ENCODE measurements around the gene DELE1. TPM values are rescaled to one million over a fixed set of nuclear protein-coding genes. Genes with fewer than 3 reads are reported as not detected.
"Not testable (repeated sequence)": the region's sequence is repeated elsewhere in the genome, so short reads cannot be mapped to it uniquely, and the experiment has no call there.

DELE1 gene
- polyA plus RNA-seq, 12 donors: 64.1 to 110 (median 79.5) TPM; not detected in 1

- no peak for DNase-seq
Observed at GRCh38 chr5:141882594-141883183, 41.0 kb upstream of the DELE1 start.

- DNase-seq: peak; percentile 25
Observed at GRCh38 chr5:141883184-141883891, 40.3 kb upstream of the DELE1 start.

DNA sequence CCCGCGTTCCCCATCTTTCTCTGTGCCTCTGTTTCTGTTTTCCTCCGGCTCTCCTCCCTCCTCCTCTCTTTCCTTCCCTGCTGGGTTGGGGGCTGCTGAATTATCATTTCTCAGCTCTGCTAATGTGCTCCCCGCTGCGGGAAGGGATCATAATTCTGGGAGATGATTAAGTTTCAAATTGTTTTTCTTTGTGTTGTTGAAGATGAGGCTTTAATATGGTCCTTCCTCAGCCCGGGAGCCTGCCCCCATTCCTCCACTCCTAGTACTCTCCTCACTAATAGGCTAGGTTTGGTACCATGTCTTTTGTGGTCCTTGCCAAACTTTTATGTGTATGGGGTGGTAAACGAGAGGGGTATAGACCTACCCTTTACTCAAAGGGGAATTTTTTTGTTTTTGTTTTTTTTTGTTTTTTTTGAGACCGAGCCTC, 39.8 kb upstream of the DELE1 start:
- no peak for DNase-seq

GRCh38 chr5:141889282-141889871, 34.3 kb upstream of the DELE1 start:
- DNase-seq: no peak

GRCh38 chr5:141890429-141890828, 33.2 kb upstream of the DELE1 start:
- not testable (repeated sequence) for DNase-seq

- no peak for DNase-seq
Observed at GRCh38 chr5:141897425-141897824, 26.2 kb upstream of the DELE1 start.

- no peak for DNase-seq
Observed at GRCh38 chr5:141898448-141899049, 25.1 kb upstream of the DELE1 start.

DNA sequence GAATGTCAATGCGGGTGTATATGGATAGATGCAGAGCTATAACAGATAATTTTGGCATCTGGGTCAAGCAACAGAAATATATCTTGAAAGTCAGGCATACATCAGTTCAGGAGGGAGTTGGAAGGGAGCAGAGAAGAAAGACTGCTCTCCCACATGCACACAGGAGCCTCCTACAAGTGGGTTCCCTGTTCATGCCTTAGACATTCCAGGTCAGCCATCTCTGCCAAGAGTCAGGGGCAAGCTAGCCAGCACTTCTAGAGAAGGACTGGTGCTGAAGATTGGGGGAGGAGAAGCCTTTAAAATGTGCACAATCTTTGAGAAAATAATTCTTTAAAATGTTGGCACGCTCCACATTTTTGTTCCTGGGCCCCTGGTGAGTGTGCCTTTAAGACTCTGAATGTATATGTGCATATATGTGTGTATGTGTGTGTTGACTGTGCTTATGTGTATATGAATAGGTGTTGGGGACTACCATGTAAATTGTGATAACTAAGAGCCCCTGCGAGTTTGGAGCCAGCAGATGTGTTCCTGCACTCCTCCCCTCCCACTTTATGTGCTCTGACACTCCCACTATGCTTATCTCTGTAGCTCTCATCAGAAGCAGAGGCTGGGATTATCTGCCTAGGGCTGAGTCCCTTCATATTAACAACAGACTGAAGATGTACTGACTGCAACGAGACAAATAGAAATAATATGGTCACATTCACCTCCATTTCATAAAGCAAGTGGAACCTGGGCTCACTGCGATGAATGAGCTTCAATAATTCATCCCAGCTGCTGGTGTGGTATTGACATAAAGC, 21.5 kb upstream of the DELE1 start:
- no peak for DNase-seq

DNA sequence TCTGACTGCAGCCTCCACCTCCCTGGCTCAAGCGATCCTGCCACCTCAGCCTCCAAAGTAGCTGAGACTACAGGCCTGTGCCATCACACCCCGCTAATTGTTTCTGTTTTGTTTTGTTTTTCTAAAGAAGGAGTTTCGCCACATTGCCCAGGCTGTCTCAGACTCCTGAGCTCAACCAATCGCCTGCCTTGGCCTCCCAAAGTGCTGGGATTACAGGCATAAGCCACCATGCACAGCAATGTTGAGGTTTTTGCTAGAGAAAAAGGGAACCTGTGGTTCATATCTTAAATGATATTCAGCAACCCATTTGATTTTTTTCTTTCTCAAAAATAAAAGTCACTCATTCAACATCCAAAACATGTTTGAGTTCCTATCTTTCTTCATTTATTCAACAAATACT, 20.4 kb upstream of the DELE1 start:
- no peak for DNase-seq

DNA sequence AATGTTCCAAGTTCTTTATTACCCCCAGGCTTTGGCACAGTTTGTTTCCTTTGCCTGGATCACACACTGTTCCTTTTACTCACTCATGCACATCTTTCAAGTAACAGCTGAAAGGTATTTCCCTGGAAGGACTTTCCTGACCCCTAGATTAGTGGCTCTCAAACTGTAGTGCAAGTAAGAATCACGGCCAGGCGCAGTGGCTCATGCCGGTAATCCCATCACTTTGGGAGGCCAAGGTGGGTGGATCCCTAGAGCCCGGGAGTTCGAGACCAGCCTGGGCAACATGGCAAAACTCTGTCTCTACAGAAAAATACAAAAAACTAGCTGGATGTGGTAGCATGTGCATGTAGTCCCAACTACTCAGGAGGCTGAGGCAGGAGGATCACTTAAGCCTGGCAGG, 19.1 kb upstream of the DELE1 start:
- no peak for DNase-seq

GRCh38 chr5:141906517-141906916, 17.2 kb upstream of the DELE1 start:
- DNase-seq: no peak

GRCh38 chr5:141906972-141907371, 16.7 kb upstream of the DELE1 start:
- DNase-seq: no peak

- no peak for DNase-seq
Observed at GRCh38 chr5:141908796-141909195, 14.9 kb upstream of the DELE1 start.

GRCh38 chr5:141909212-141909611, 14.5 kb upstream of the DELE1 start:
- DNase-seq: no peak

GRCh38 chr5:141910271-141910673, 13.4 kb upstream of the DELE1 start:
- DNase-seq: no peak

DNA sequence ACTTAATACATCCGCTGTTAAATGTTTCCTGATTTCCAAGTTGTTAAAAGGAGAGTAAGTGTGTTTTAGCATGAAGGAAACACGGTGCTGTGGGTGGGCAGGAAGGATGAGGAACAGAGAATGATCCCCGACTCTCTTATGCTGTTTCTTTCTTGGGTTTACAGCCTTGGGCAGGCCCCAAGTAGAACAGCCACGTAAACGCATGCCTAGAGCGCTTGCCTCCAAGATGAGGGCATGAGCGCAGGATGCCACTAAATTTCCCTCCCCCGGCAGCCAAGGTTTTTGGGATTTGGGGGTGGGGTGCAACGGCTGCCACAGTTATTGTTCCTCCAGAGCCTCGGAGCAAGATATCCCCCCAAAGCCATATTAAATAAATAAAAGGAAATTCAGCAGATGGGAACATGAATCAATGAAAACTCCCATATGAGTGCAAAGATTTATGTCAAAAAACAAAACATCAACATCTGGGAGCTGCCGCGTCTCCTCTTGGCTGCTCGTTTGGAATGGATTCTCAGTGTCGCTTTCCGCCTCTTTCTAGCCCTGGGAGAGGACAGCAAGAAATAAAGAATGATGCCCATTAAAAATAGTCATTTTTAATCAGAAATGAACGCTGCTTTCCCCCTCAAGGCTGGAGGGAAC, 10.0 kb upstream of the DELE1 start:
- no peak for DNase-seq

DNA sequence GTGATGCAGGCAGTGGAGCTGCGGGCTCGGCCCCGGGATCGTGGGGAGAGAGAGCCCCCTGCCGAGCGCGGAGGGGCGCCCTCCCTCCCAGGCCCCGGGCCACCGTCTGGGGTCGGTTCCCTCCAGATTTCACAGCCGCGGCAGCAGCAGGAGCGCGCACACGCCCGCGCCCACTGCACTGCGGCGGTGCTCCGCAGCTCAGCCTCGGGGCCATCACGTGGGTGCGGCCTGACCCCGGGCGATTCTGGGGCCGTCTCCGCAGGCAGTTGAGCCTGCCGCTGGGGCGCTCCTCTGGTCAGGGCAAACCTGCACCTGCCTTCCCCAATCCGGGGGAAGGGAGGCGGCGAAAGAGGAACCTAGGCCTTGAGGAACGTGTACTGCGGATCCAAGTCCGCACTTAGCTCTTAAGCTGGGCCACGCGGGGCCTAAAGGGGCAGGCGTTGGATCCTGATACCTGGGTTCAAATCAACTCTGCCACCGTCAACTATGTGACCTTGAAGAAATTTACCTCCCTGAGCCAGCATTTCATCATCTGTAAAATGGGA, 9.4 kb upstream of the DELE1 start:
- DNase-seq: peak; percentile 29

DNA sequence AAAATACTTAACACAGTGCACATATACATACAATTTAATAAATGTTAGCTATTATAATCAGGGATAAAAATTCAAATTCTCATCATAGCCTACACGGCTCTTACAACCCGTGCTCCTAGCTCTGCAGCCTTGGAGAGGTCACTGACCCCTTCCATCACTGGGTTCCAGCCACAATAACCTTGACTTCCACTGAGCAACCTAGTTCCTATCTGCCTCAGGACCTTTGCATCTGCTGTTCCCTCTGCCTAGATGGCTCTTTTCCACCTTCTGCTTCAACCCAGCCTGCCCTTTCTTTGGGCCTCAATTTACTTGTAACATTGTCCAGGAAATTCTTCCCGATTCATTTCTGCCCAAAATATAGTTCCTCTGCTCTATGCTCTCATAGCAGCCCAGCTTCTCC, 8.9 kb upstream of the DELE1 start:
- DNase-seq: no peak

DNA sequence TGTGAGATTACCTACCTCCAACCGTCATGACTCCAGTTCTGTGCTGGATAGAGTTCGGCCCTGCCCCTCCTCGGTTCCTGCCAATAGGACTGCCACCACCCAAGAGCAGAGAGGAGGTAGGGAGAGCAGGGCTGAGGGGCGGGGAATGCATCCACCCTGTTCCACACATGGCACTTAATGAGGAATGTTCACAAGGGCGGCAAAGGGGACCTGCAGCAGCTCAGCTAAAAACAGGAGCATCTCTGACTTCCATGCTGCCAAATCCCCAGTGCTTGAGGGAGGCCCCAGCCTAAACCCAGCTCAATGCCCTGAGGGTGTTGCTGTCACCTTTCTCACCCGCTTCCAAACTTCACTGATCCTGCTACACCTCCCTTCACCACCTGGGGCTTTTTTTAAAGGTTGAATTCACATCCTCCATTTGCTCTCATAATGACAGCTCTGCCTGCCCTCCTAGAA, 7.8 kb upstream of the DELE1 start:
- DNase-seq: no peak

GRCh38 chr5:141916522-141916921, 7.1 kb upstream of the DELE1 start:
- no peak for DNase-seq

DNA sequence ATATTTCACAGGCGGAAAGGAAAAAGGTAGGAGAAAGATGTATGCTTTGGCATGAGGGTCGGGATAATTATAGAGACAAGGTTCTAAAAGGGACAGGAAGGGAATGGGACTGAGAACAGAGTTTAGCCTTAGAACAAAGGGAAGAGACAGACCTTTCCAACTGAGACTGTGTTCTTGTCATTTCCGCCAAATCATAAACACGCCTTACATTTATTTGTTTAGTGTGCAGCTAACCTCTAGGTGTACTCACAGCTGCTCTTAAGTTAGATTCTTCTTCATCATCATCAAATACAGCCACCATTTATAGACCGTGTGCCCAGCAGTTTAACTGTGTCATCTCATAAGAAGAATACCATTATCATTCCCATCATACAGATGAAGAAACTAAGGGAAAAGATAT, 5.9 kb upstream of the DELE1 start:
- no peak for DNase-seq

All from muscle of arm (tissue), 12 donors.